AG09319 (cell line): ENCODE results near the gene ERGIC3.

Experiments used
- DNase-seq: peaks from one replicate; pipeline ENCODE4 v3.0.0-alpha.2; 2010; ENCODE audit warnings: low read depth; ENCODE audit errors: extremely low read depth
- CTCF ChIP-seq: IDR thresholded peaks from 2 replicates; pipeline ENCODE4 v1.5.1; 2011; ENCODE audit warnings: low read depth, mild to moderate bottlenecking, inconsistent platforms, low read length, moderate library complexity

Gene ERGIC3

GRCh38 chr20:35586751-35587425 lies 45.0 kb downstream of the ERGIC3 start:
- no peak for TF ChIP-seq CTCF
- DNase-seq: no peak

DNA sequence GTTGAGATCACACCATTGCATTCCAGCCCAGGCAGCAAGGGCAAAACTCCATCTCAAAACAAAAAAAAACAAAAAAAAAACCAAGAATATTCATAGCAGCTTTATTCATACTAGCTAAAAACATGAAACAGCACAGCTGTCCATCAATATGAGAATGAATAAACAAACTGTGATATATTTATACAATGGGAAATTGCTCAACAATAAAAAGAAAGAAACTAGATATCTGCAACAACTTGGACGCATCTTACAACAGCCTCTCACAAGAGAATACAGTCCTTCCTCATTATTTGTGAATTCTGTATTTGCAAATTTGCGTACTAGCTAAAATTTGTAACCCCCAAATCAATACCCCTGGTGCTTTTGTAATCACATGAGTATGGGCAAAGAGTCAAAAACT lies 45.6 kb downstream of the ERGIC3 start:
- TF ChIP-seq CTCF: no peak
- DNase-seq: no peak

DNA sequence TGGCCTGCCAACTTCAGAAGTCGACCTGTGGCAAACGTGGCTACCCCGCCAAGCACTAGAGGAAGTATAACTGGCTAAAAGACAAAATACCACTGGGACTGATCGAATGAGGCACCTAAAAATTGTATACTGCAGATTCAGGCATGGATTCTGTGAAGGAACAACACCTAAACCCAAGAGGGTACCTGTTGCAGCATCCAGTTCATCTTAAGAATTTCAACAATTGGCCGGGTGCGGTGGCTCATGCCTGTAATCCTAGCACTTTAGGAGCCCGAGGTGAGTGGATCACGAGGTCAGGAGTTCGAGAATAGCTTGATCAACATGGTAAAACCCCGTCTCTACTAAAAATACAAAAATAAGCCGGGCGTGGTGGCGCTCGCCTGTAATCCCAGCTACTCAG lies 46.5 kb downstream of the ERGIC3 start:
- no peak for DNase-seq

GRCh38 chr20:35592339-35592974 lies 50.6 kb downstream of the ERGIC3 start:
- no peak for TF ChIP-seq CTCF
- no peak for DNase-seq

More for the DNA sequence above, 46.5 kb downstream of the ERGIC3 start:
- no peak for TF ChIP-seq CTCF

DNA sequence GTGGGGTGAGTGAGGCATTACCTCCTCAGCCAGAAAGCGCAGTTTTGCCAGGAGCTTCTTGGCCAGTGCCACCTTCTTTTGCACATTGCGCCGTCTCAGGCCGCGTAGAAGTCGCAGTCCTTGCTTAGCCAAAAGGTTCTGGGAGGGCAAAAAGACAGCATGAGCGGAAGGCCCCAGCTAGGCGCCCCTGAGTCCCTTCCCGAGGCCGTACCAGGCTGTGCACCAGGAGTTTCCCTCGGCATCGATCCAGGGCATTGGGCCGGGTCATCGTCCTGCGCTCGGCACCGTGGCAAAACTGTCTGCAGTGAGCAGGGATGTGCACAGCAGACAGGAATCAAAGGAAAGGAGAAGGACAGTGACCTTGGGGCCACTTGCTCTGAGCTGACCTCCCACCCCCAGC lies 53.6 kb downstream of the ERGIC3 start:
- TF ChIP-seq CTCF: no peak

DNA sequence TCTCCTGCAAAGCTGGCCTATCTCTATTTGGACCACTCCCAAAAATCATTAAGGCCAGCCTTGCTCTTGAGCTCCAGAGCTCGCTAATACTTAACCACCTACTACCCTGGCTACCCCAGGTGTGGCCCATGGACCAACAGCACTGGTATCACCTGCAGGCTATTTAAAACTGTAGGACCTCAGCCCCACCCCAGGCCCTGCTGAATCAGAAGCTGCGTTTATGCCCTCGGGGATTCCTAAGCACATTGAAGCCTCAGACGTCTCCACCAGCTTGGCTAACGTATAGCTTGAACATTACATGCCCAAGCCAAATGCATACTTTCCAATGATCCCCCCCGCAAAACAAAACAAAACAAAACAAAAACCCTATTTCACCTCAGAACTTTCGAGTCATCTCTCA lies 54.0 kb downstream of the ERGIC3 start:
- TF ChIP-seq CTCF: no peak
- DNase-seq: no peak

More for the DNA sequence above, 53.6 kb downstream of the ERGIC3 start:
- no peak for DNase-seq

GRCh38 chr20:35597186-35597585 lies 55.3 kb downstream of the ERGIC3 start:
- no peak for TF ChIP-seq CTCF

More at GRCh38 chr20:35597186-35597585, 55.3 kb downstream of the ERGIC3 start:
- DNase-seq: no peak
